GM04504 (cell line): ENCODE results near the gene HLA-DPB1.

Experiments
- DNase-seq: peaks from one replicate; pipeline ENCODE4 v3.0.0-alpha.2; 2012; ENCODE audit warnings: low read depth

HLA-DPB1 gene

GRCh38 chr6:33104887-33105286, 29.1 kb downstream of the HLA-DPB1 start:
- DNase-seq = no peak

DNA sequence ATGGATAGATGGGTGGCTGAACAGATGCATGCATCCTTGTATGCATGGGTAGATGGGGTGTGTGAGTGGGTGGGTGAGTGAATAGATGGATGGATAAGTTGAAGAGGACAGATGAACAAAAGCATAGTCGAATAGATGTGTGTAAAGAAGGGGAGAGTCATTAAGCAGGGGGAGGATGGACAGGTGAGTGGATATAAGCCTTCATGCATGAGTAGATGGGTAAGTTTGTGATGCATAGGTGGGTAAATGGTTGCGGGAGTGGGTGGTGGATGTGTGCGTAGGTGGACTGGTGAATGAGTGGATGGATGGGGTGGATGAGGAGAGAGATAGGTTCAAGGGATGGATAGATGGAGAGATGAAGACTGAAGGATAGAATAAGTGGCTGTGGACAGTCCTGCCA, 29.6 kb downstream of the HLA-DPB1 start:
- DNase-seq = no peak

- no peak for DNase-seq
Measured at GRCh38 chr6:33105916-33106871, 30.4 kb downstream of the HLA-DPB1 start.

DNA sequence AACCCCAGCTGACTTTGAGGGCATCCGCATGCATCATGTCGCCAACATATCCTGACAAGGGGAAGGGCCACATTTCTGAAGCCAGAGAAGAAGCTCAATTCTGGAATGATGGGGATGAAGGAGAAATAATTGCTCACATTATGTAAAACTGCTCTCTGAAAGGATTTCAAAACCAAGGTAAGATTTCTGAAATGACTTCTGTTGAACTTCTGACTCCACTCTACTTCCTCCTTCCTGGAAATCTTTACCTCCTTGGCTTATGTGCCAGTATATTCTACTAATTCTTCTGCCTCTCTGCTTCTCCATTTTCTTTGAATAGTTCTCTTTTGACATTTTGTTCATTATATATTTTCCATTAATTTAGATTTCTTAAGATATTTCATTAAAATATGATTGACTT, 31.9 kb downstream of the HLA-DPB1 start:
- DNase-seq = no peak

DNA sequence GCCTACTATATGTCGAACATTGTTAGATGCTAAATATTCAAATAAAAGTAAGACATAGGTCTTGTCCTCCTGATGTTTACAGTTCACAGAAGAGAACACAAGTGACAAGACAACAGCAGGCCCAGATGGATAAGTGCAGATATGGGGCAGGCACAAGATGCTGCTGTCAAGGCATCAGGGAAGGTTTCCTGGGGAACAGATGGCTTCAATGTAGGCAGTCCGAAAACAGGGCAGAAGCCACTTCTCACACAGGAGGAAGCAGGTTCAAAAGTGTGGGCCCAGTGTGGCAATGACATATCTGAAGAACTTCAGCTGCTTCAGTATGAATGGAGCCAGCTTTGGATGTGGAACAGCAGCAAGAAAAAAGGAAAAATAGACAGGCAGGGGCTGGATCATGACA, 32.5 kb downstream of the HLA-DPB1 start:
- no peak for DNase-seq

DNA sequence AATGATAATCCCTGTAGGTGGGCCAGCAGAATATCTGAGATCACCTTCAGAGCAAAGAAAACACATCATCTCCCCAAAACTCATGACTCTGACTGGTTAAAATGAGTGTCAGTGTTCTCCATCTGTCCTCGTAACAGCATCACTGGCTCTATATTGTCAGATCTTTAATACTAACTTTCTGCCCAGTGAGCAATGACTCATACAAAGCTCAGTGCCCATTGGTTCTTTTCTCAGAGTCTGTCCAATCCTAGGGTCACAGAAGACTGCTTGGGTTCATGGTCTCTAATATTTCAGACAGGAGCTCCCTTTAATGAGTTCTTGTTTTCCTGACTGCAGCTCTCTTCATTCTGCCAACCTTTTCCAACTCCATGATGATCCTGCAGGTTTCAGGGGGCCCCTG, 36.4 kb downstream of the HLA-DPB1 start:
- DNase-seq = peak; percentile 16

DNA sequence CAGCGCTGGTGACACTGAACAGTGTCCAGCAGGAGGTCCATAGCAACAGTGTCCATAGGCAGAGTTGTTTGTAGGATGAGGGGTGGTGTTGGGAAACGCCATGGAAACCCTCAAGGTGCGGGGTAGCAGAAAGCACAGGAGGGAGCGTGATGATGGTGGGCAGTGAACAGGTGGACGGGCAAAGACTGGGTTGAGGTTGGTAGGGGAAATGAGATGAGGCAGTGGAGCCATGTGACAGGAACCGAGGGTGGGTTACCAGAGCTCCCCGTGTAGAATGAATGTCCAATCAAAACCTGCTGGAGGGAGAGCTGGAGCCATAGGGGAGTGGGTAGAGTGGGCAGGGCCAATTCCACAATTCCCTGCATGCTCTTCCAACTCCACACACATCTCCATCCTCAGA, 38.0 kb downstream of the HLA-DPB1 start:
- no peak for DNase-seq

GRCh38 chr6:33114406-33114805, 38.6 kb downstream of the HLA-DPB1 start:
- no peak for DNase-seq

DNA sequence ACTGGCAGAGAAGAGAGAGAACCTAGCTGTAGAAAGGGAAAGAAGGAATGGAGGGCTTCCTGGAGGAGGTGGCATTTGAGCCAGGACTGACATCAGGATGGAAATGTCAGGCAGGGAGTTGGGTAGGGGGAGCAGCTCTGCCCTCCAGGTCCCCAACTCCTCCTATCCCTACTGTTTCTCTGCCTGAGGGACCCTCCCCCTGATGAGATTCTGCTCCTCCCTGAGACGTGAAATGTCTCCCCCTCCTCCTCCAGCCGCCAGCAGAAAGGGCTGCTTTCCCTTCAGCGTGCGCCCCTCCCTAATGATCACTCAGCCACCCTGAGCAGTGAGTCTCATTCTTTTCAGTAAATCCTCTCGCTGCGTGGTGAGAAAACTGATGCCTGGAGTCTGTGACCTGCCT, 40.6 kb downstream of the HLA-DPB1 start:
- no peak for DNase-seq

GRCh38 chr6:33116841-33117711, 41.3 kb downstream of the HLA-DPB1 start:
- DNase-seq = no peak

DNA sequence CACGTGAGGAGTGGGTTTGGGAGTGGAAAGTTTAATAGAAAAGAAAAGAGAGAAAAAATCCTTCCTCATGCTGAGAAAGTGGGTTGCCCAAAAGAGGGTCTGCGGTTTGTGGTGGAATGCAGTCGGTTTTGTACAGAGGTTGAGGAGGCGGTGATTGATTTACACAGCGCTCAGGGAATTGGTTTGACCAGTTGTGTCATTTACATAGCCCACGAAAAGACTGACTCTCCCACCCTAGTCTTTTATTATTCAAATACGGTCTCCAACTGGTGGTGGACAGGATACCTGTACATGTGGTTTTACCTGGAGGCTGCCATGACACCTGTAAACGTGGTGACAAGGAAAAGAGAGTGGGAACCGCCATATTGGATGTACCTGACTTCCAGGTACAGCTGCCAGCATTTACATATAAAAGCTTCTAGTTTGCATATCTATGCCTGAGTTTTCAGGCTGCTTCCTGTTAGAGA, 42.1 kb downstream of the HLA-DPB1 start:
- no peak for DNase-seq

- no peak for DNase-seq
Measured at GRCh38 chr6:33118525-33119123, 42.8 kb downstream of the HLA-DPB1 start.

DNA sequence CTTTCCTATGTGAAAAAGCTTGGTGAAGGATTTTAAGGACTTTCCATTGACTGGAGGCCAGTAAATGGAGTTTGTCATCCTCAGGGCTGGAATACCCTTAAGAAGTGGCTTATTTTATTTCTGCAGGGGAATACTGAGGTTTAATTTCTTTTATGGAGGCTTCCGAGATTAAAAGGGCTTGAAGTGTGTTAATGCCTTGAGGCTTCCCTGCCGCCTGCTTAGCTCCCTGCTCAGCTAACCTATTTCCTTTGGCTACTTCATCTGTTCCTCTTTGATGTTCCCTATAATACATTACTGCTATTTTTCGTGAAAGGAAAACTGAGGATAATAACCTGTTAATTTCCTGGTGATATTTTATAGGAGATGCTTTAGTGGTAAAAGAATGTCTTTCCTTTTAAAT, 44.2 kb downstream of the HLA-DPB1 start:
- DNase-seq = no peak

GRCh38 chr6:33123181-33123580, 47.4 kb downstream of the HLA-DPB1 start:
- no peak for DNase-seq

DNA sequence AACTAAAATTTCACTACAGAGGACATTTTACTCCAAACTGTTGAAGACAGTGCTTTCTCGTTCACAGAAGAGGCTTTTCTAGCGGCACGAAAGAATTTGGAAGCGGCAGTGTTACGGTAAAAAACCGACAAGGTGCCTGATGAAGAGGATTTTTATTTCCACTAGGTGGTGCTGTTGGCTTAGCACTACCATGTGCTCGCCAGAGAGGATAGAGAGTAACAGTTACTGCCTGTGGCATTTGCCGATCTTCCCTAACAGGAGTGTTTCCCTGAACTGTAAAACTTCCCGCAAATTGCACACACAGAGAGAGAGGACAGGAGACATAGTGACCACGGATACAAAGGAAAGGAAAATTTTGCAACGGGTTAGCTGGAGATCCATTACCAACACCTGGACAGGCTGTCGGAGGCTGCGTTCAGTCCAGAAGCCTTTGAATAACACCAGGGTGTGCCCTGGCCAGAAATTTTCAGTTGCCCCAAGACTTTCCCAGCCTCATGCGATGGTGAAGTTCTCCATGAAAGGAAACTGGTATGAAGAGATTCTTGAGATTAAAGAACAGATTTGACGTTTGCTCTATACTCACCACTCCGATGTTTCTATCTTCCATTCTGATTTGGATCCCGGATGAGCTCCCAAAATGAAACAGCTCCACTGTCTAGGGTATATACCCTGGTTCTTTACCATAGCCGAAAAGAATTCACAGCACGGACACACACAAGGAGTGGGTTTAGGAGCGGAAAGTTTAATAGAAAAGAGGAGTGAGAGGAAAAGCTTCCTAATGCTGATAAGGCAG, 48.1 kb downstream of the HLA-DPB1 start:
- DNase-seq = no peak

DNA sequence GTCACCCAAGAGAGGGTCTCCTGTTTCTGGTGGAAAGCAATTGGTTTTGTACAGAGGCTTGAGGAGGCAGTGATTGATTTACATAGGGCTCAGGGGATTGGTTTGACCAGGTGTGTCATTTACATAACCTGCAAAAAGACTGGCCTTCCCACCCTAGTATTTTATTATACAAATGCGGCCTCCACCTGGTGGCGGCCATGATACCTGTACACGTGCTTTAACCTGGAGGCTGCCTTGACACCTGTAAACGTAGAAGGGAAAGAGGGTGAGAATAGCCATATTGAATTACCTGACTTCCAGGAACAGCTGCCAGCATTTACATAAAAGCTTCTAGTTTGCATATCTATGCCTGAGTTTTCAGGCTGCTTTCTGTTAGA, 48.7 kb downstream of the HLA-DPB1 start:
- no peak for DNase-seq

GRCh38 chr6:33124947-33125346, 49.2 kb downstream of the HLA-DPB1 start:
- DNase-seq = no peak

GRCh38 chr6:33126101-33126714, 50.4 kb downstream of the HLA-DPB1 start:
- no peak for DNase-seq

- no peak for DNase-seq
Measured at GRCh38 chr6:33128318-33128717, 52.5 kb downstream of the HLA-DPB1 start.

- no peak for DNase-seq
Measured at GRCh38 chr6:33132081-33132524, 56.3 kb downstream of the HLA-DPB1 start.

DNA sequence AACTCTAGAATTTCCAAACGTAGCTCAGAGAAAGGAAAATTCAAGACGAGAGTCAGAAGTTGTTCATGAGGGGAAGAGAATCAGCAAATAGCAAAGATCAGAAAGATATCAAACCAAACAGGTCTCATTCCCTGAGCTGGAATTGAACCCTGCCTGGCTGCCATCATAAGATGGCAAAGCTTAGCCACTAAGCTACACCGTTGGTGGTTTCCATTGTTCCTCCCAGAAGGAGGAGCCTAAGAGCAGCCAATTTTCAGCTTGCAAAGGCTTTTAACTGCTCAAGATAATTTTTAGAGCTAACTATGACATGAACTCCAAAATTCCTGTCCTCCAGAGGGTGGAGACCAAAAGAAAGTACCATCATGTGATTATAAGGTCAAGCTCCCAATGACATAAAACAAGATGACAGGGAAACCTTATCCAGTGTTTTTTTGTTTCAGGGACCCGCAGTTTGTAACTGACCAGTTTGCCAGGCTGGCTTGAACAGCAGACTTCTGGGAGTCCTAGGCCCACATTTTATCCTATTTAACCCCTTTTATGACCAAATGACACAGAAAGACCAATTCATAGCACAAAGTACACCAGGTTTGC, 60.6 kb downstream of the HLA-DPB1 start:
- DNase-seq = no peak
